HL-60/S4 treated with phorbol 12-myristate 13-acetate at 8.2 ng/mL for 4 days and 3 days (cell line): ENCODE data around the gene RAB27B.

Experiments
- in situ Hi-C: fragments of 300-500 bp; cut with MboI; formaldehyde crosslinking; loops from 2 replicates; pipeline ENCODE4 v1.15.0; 2022; ENCODE audit warnings: low sequenced_read_pairs

RAB27B gene

DNA sequence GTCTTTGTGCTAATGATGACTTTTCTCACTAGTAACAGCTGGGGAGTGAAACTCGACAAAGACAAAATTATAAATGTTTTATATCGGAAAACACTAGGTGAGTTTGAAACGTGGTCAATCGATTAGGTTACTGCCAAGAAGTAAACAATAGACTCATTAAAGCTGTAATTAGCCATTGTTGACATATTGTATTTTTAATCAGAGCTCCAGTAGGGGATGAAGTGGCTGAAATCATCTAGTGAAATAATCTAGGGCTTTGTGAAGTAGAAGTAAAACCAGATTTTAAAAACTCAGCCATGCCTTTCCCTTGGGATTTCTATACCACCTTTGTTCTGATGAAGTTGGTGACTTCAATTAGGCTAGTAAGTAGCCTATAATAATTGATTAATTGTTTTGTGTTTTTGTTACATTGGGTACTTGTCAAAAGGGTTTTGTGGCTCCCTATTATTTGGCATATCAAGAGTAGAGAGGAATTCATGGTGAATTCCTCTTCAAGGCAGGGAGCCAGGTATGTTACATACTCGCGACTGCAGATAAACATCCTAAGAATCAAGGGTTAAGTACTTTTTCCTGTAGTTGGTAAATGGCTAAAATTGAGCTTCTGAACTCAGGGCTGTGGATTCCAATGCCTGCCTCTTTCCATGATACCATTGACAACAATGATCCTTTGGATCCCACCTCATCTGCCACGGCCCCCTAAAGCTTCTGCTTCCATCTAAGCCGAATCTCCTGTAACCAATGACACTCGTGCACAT lies 31.6 kb downstream of the RAB27B start:
- in situ Hi-C loops = no loop called here

DNA sequence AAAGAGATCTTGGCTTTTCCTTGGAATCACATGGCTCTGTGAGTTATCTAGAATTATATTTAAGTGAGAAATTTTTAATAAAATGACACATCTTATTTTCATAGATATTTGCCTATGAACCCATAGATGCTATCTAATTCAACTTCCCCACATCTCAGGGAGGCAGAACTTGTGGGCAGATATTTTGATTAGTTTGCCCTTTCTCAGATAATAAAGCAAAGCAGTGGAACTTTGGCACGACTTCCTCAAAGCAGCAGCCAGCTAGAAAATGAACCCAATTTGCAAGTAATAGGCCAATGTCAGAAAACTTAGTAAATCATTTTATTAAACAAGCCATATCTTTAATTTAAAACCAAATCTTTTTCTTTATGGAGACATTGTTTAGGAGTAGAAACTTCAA lies 32.7 kb downstream of the RAB27B start:
- in situ Hi-C loops = no loop called here

DNA sequence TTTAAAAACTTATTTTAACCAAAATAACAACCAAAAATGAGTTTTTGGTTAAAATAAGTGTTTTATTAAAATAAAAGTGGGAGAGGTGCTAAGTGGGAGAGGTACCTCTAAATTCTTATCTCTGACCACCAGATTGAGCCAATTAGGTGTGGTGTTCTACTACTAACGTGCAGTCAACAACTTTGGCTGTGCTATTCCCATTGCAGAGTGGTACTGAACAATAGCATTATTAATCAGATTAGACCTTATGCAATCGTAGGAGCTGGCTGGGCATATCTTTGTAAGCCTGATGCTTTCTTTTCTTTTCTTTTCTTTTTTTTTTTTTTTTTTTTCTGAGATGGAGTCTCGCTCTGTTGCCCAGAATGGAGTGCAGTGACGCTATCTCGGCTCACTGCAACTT lies 38.9 kb downstream of the RAB27B start:
- in situ Hi-C loops = no loop called here

DNA sequence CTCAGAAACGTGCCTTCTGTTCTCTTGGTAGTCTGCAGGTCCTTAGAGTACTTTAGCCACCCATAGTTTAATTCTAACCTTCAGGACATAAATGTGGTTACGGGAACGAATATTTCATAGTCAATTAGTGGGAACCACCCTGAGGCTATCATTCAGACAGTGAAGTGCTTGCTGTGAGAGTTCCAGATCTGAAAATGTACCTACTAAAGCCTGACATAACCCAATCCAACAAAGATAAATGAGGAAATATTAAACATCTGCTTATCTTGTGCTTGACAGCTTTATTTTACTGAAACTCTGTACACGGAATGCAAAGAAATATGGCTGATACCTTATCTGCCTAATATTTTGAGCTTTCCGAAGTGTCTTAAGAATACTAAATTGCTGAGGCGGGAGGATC lies 43.0 kb downstream of the RAB27B start:
- in situ Hi-C loops = no loop called here

DNA sequence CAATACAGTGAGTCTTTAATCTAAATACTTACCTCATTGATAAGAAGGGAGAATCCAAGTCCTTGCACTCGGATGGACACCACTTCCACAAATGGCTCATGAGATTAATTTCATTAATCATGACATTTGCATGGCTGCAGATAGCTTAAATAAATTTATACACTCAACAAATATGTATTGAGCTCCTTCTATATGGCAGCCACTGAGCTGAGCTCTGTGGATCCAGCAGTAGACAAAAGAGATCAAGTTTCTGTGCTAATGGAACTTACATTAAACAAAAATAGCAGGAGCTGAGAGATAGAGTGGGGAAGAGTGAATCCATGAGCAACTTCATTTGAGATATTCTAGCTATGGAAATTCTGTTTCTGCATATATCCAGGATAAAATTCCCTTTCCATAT lies 44.4 kb downstream of the RAB27B start:
- in situ Hi-C loops = no loop called here

DNA sequence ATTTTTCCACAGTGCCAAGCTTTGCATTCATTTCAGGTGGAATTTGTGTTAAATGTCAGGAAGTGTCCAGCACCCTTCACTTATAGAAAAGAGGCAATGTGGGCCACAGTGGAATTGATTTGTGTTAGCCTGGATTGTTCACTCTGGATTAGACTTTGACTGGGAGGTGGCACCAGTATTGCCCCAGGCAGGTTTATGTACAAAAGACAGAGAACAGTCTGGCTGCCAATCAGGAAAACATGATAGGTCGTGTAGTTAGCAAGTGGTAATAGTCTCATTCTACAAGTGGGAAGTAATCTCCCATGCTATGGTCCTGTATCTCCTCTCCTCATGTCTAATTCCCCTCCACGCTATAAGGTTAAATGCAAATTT lies 45.6 kb downstream of the RAB27B start:
- in situ Hi-C loops = no loop called here

DNA sequence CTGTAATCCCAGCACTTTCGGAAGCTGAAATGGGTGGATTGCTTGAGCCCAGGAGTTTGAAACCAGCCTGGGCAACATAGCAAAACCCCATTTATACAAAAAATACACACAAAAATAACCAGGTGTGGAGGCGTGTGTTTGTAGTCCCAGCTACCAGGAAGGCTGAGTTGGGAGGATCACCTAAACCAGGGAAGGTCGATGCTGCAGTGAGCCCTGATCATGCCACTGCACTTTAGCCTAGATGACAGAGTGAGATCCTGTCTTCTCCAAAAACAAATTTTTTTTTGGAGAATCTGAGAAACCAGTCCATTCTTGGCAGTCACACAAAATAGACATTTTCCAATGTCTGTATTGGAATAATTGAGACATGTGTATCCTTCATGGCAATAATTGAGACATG lies 46.8 kb downstream of the RAB27B start:
- in situ Hi-C loops = no loop called here

DNA sequence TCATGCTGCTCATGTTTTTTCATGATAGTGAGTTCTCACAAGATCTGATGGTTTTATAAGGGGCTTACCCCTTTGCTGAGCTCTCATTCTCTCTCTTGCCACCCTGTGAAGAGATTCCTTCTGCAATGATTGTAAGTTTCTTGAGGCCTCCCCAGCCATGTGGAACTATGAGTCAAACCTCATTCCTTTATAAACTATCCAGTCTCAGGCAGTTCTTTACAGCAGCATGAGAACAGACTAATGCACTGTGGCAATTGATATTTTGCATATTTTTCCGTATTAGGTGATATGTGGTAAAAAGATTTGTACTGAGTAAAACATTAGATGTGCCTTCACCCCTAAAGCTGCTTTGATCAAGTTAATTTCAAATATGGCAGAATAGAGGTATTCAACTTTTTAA lies 48.8 kb downstream of the RAB27B start:
- in situ Hi-C loops = no loop called here

DNA sequence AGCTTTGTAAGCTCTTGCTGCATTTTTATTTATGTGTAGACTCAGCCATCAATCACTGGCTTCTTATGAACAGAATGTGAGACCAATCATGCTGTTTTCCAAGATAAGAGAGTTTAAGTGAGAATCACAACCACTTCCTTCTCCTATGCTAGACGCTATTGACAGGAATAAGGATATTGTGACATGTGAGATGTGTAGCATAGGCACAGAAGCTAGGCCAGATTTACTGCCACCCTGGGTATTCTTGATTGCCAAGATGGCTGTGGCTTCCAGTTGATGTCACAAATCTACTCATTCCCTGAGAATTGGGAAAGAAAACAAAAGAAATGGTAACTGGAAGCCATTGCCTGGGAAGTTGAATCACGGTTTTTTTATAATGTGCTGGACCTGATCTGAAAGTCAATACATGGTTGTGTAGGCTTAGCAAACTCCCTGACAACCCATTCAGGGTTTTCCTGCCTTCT lies 49.9 kb downstream of the RAB27B start:
- in situ Hi-C loops = no loop called here

DNA sequence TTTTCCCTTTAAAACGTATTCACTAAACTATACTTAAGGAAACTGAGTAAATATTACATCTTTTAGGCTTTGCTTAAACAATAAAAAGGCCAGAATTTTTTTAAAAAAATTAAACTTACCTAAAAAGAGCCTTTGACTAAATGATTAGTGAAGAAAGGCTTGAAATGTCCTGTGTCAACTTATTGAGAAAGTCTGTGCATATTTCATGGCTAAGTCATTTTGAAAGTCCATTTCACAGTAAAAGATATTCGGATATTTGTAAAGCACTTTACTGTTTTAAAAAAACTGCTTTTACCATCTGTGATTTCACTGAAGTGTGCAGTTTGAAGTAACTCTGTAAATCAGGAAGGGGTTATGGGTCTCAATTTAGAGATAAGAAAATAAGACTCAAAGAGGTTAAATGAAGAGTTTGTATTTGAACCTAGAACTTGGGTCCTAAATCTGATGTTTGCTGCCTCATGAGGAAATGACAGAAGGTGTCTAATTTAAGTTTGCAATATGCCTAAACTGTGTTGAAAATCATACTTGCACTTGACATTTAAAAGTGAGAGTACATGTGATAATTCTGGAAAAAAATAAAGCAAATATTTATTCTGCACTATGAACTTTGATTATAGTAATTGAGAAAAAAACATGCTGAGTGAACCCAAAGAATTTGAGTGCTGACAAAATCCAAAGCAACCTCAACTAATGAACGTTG lies 50.5 kb downstream of the RAB27B start:
- in situ Hi-C loops = no loop called here

DNA sequence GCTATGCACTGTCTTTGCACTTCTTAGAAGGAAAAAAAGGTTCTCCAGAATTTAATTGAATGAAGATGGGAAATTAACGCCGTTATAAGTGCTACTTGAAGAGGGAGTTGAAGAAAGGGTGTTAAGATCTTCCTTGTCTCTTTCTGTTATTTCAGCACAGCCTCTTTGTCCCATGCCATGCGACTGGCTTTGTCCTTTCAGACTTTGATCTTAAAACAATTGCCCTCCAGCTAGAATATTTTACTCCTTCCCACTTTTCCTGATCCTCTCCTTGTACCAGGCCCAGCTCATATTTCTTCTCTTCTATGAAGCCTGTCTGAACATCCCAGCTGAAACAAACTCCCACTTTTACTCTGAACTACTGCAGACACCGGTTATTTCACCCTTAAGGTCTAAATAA lies 51.4 kb downstream of the RAB27B start:
- in situ Hi-C loops = no loop called here

DNA sequence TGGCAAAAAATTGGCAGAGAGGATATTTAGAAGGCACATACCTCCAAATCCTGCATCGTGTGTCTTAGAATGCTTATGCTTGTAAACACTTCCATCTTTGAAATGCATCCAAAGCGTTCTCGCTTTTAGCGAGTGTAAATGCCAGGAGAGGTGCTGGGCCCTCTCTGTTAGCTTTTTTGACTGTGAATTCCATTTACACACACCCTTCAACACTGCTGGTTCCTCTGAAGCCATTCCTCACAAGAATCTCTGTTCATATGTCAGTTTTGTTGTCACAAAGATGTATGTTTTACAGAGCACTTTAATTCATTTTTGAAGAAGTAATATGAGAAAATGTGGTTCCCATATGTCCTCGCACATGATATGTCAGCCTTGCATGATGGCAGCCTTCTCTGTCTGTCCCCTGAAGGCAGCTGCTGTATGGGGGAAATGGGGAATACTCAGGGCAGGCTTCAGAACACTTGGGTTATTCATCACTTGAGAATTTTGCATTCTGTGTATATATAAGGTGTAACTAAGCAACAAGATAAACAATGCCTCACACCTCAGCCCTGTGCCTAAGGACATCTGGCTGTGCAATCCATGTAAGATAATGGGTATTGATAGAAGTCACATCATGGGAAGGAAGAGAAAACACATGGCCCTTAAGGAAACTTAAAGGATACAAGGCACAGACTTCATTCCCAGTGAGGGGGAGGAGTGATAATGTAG lies 52.3 kb downstream of the RAB27B start:
- in situ Hi-C loops = no loop called here

DNA sequence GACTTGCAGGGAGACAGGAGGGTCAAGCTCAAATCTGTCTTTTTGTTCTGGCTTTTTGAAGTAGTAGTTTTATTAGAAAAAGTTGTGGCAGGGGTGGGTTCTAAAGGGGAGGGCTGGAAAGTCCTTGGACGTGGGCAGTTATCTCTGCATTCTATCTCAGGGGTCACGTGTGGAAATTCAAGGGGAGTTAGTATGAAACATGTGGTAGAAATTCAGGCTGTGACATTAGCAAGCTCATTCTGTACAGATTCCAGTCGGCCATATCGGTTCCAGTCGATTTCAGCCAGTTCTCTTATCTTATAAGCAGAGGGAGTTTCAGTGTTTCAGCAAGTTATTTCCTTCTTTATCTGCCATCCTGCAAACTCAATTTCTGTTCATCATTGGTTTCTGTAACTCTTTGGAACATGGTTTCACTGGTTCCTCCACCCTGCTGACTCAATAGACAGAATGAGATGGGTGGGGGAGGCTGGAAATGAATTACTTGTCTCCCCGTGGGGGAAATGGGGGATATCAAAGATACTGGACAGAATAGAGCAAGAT lies 53.0 kb downstream of the RAB27B start:
- in situ Hi-C loops = no loop called here

DNA sequence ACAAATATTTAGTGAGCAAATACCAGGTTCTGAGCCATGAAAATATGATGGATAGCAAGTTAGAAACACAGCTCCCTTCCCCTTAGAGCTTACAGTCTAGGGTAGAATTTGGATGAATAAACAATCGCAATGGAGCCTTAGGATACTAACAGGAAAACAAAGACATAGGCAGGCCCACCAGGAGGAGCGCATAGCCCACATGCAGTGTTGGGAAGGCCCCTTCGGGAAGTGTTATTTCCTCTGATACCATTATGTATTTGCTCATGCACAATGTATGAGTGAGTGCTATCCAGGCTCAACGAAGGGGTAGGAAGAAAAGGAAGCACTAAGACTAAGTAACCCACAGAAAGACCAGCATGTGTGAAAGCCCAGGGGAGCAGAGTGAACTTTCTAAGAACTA lies 54.0 kb downstream of the RAB27B start:
- in situ Hi-C loops = no loop called here

DNA sequence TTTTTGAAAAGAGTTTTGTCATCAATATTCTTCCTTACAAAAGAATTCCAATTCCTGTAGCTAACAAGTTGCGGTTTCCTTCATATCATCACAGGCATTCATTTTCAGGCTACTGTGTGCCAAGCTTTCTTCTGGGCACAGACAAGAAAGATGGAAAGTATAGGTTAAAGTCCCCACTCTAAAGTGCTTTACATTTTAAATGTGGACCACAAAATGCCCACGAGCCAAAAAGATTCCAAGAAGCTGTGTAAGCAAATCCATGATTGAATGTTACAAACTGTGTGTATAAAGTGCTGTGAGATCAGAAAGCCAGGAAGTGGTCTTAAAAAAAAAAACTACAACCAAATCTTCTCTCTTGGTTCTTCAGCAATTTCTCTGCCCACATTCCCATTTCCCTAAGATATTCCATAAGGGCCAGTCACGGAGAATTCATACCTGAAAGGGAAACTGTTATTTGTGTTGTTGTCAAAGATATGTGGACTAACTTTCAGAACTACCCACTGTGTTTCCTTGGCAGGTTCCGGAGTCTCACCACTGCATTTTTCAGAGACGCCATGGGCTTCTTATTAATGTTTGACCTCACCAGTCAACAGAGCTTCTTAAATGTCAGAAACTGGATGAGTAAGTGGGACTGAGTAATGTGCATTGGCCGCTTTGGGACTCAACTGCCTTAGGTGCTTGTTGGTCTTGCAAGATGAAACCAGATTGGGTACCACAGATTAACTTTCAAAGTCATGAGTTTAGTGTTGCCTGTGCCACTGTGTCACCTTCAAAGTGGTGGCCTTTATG lies 55.7 kb downstream of the RAB27B start:
- in situ Hi-C loops = no loop called here

DNA sequence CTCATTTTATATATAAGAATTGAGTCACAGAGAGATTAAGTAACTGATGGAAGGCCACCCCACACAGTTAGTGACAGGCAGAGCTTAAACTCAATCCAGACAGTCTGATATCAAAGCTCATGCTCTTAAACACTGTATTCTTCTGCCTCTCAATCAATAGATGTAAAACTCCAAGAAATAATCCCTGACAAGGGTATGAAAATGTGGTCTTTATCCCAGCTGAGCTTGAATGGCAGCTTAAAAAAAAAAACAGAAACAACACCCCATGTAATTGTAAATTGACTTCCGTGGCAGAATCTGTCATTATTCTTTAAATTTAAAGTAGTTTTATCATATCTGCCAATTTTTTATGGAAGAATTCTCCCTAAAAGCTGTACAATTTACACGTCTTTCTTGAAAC lies 60.1 kb downstream of the RAB27B start:
- in situ Hi-C loops = no loop called here

DNA sequence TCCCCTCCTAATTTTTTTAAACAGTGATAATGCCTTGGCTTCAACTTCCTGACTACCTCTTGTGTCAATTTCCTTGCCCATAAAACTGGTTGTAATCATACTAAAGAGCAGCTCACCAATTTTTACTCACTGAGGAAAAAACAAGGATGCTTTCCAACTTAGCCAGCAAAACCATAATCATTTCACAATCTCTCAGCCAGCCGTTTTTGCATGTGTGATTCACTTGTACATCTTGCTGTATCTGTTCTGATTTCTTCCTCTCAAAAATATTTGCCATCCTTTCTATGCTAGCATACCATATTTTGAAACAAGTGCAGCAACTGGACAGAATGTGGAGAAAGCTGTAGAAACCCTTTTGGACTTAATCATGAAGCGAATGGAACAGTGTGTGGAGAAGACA lies 60.7 kb downstream of the RAB27B start:
- in situ Hi-C loops = no loop called here

DNA sequence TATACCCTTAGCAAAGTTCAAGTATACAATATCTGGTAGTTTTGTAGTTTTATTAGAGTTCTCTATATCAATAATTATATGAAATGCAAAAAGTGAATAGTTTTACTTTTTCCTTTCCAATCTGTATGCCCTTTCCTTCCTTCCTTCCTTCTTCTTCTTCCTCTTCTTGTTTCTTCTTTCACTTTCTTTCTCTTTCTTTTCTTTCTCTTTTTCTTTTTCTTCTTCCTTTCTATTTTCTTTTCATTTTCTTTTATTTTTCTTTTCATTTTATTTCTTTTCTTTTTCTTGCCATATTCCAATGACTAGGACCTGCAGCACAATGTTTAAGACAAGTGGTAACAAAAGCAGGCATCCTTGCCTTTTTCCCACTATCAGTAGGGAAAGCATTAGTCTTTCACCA lies 71.2 kb downstream of the RAB27B start:
- in situ Hi-C loops = no loop called here

DNA sequence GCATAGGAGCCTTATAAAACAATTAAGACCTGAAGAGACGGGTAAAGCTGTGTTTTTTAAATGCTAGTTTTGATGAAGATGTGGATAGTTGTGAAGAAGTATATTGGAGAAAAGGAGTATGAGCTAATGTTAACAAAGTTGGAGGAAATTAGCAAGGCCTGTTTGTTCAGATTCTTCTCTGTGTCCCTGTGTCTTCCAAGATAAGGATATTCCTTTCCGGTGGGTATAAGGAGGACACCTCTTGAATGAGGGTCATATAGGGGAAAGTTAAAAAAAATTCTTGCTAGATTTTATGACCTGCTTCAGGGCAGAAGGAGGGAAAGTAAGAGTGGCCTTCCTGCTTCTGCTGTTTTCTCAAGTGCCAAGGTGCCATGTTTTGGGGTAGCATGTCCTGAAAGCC lies 72.0 kb downstream of the RAB27B start:
- in situ Hi-C loops = no loop called here

DNA sequence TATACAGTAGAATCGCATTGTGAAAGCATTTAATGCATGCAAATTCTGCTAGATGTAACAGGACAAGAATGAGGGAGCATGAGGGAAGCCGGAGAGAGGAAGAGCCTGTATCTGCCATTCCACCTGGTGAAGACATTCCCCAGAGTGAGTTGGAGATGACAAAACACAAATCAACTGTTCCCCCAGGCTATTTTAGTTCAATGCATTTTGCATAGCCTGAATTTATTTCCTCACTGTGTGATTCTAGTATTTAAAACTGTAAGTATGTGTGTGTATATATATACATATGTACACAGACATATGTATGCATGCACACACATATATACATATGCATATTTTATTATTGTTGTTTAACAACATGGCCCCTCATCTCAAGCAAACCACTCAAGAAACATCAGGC lies 76.3 kb downstream of the RAB27B start:
- in situ Hi-C loops = no loop called here

DNA sequence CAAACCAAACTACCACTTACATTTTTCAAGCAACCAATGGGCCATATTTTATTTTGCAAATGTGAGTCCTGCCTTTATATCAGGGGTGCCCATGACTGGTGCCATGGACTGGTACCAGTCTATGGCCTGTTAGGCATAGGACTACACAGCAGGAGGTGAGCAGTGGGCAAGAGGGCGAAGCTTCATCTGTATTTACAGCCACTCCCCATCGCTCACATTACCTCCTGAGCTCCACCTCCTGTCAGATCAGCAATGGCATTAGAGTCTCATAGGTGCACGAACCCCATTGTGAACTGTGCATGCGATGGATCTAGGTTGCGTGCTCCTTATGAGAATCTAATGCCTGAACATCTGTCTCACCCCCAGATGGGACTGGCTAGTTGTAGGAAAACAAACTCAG lies 77.4 kb downstream of the RAB27B start:
- in situ Hi-C loops = no loop called here
